H1 (cell line): Measurements from ENCODE around the gene SKAP1. TPM values are rescaled to one million over a fixed set of nuclear protein-coding genes. Genes with fewer than 3 reads are reported as not detected.

Experiments
- CTCF ChIA-PET: fragments of 300-600 bp; sonication (Branson Sonifier 250); formaldehyde crosslinking; loops from one replicate; lab custom pipeline; 2021; ENCODE audit not compliant: partially characterized antibody; lab: Charles Lee
- POLR2A ChIA-PET: fragments of 300-600 bp; sonication (Branson Sonifier 250); formaldehyde crosslinking; loops from one replicate; lab custom pipeline; 2021; ENCODE audit warnings: inconsistent platforms; ENCODE audit not compliant: partially characterized antibody; lab: Charles Lee
- DNase-seq, 2 experiments: peaks; one replicate each; pipeline versions ENCODE4 v3.0.0 to v3.0.0-alpha.2; 2010 to 2022; ENCODE audit warnings: low spot score in 2 of 2, low read depth in 1 of 2, mixed read lengths in 1 of 2
- FAIRE-seq: peaks from 2 replicates; lab custom pipeline; 2011; peaks lifted over from hg19 to GRCh38; lab: Jason Lieb, UNC
- H2AFZ ChIP-seq: 2 replicates; pipeline ENCODE4 v1.8.1; 2012; ENCODE audit warnings: low read length, inconsistent platforms
- H2AK5ac ChIP-seq: 2 replicates; pipeline ENCODE4 v1.6.1; 2013; ENCODE audit warnings: low read depth, low read length
- H2BK120ac ChIP-seq: replicated peaks from 2 replicates; pipeline ENCODE3; 2013; ENCODE audit warnings: low read depth, low read length, inconsistent platforms
- H2BK12ac ChIP-seq: 2 replicates; pipeline ENCODE4 v1.6.1; 2013; ENCODE audit warnings: low read depth, low read length
- H2BK15ac ChIP-seq: 2 replicates; pipeline ENCODE4 v1.6.1; 2013; ENCODE audit warnings: low read length
- H2BK20ac ChIP-seq: 2 replicates; pipeline ENCODE4 v1.6.1; 2013; ENCODE audit warnings: low read length
- H2BK5ac ChIP-seq: 2 replicates; pipeline ENCODE4 v1.6.1; 2013; ENCODE audit warnings: low read depth, low read length
- H3K14ac ChIP-seq: 2 replicates; pipeline ENCODE4 v1.6.1; 2013; ENCODE audit warnings: inconsistent platforms; ENCODE audit not compliant: insufficient read length
- H3K18ac ChIP-seq: 2 replicates; pipeline ENCODE4 v1.6.1; 2013; ENCODE audit warnings: low read length; ENCODE audit errors: extremely low read depth
- H3K23ac ChIP-seq: 2 replicates; pipeline ENCODE4 v1.6.1; 2013; ENCODE audit warnings: inconsistent platforms; ENCODE audit not compliant: insufficient read length
- H3K23me2 ChIP-seq: 2 replicates; pipeline ENCODE4 v1.6.1; 2013; ENCODE audit warnings: low read depth, low read length
- H3K27ac ChIP-seq: 2 replicates; pipeline ENCODE4 v1.6.1; 2011; ENCODE audit warnings: low read depth, low read length, inconsistent platforms
- H3K27me3 ChIP-seq, 4 experiments: replicated peaks in 1 of 4; 1 replicate in 1 of 4; 2 replicates in 3 of 4; pipeline versions ENCODE4 v1.6.1 to v1.8.1; 2011 to 2013; ENCODE audit warnings: low read length in 3 of 4, mild to moderate bottlenecking in 3 of 4, inconsistent platforms in 2 of 4, mixed read lengths in 2 of 4, moderate library complexity in 1 of 4; ENCODE audit not compliant: control insufficient read depth in 3 of 4, insufficient read depth in 3 of 4; ENCODE audit errors: extremely low read depth in 1 of 4
- H3K36me3 ChIP-seq, 4 experiments: 2 replicates each; pipeline versions ENCODE4 v1.6.1 to v1.8.1; 2011 to 2013; ENCODE audit warnings: mild to moderate bottlenecking in 4 of 4, low read length in 3 of 4, moderate library complexity in 2 of 4, control low read depth in 1 of 4, inconsistent platforms in 1 of 4; ENCODE audit not compliant: insufficient read depth in 4 of 4, control insufficient read depth in 2 of 4
- H3K4ac ChIP-seq: replicated peaks from 2 replicates; pipeline ENCODE3; 2013; ENCODE audit warnings: low read length, low read depth, mixed read lengths, inconsistent platforms; ENCODE audit not compliant: insufficient read length
- H3K4me1 ChIP-seq, 4 experiments: replicated peaks in 1 of 4; 1 replicate in 1 of 4; 2 replicates in 3 of 4; pipeline versions ENCODE4 v1.6.1 to v1.8.1; 2011 to 2013; ENCODE audit warnings: low read length in 3 of 4, inconsistent platforms in 2 of 4, mixed read lengths in 1 of 4; ENCODE audit not compliant: insufficient read depth in 4 of 4, control insufficient read depth in 3 of 4
- H3K4me2 ChIP-seq, 2 experiments: 2 replicates each; pipeline versions ENCODE4 v1.6.1 to v1.8.1; 2011 to 2013; ENCODE audit warnings: low read depth in 2 of 2, low read length in 2 of 2, control low read depth in 1 of 2, inconsistent platforms in 1 of 2, mild to moderate bottlenecking in 1 of 2; ENCODE audit not compliant: insufficient read depth in 1 of 2
- H3K4me3 ChIP-seq, 4 experiments: fragments of 200-600, 300-600 bp in 1 of 4; sonication (generic), shearing (Covaris generic), sonication (Bioruptor Twin) in 1 of 4; 2 replicates each; pipeline versions ENCODE4 v1.5.1 to v1.8.1; 2011 to 2016; ENCODE audit warnings: low read length in 4 of 4, low read depth in 3 of 4, control low read depth in 2 of 4, inconsistent platforms in 2 of 4, mild to moderate bottlenecking in 2 of 4, mixed read lengths in 1 of 4, moderate library complexity in 1 of 4; ENCODE audit not compliant: insufficient read depth in 2 of 4; ENCODE audit errors: extremely low read depth in 1 of 4
- H3K56ac ChIP-seq: replicated peaks from 2 replicates; pipeline ENCODE3; 2013; ENCODE audit warnings: low read depth, mild to moderate bottlenecking, mixed read lengths, low read length, inconsistent platforms; ENCODE audit not compliant: insufficient read length
- H3K79me1 ChIP-seq: 2 replicates; pipeline ENCODE4 v1.6.1; 2013; ENCODE audit warnings: low read depth, low read length, control low read depth
- H3K79me2 ChIP-seq, 2 experiments: 2 replicates each; pipeline versions ENCODE4 v1.6.1 to v1.8.1; 2012 to 2013; ENCODE audit warnings: low read length in 2 of 2, mild to moderate bottlenecking in 2 of 2, inconsistent platforms in 1 of 2; ENCODE audit not compliant: insufficient read depth in 2 of 2, control insufficient read depth in 1 of 2
- H3K9ac ChIP-seq, 4 experiments: replicated peaks in 1 of 4; 1 replicate in 1 of 4; 2 replicates in 3 of 4; pipeline versions ENCODE4 v1.6.1 to v1.8.1; 2011 to 2013; ENCODE audit warnings: low read depth in 3 of 4, low read length in 3 of 4, control low read depth in 2 of 4, mild to moderate bottlenecking in 2 of 4, moderate library complexity in 2 of 4, inconsistent platforms in 1 of 4; ENCODE audit errors: extremely low read depth in 1 of 4
- H3K9me3 ChIP-seq, 2 experiments: 2 replicates each; pipeline versions ENCODE4 v1.6.1 to v1.8.1; 2012 to 2013; ENCODE audit warnings: mild to moderate bottlenecking in 2 of 2, moderate library complexity in 2 of 2, control low read depth in 1 of 2, inconsistent platforms in 1 of 2, low read depth in 1 of 2, low read length in 1 of 2, mixed read lengths in 1 of 2; ENCODE audit not compliant: insufficient read depth in 2 of 2
- H4K20me1 ChIP-seq, 2 experiments: replicated peaks in 1 of 2; 2 replicates each; pipeline versions ENCODE3 to v1.8.1; 2011 to 2013; ENCODE audit warnings: inconsistent platforms in 2 of 2, low read length in 2 of 2, mild to moderate bottlenecking in 1 of 2; ENCODE audit not compliant: insufficient read depth in 2 of 2, control insufficient read depth in 1 of 2
- H4K5ac ChIP-seq: 2 replicates; pipeline ENCODE4 v1.6.1; 2013; ENCODE audit warnings: low read length, low read depth, mixed read lengths, inconsistent platforms; ENCODE audit not compliant: insufficient read length
- H4K8ac ChIP-seq: 2 replicates; pipeline ENCODE4 v1.8.0; 2013; ENCODE audit warnings: mild to moderate bottlenecking, moderate library complexity, low read length, inconsistent platforms; ENCODE audit not compliant: insufficient read depth; ENCODE audit errors: extremely low read depth
- H4K91ac ChIP-seq: replicated peaks from 2 replicates; pipeline ENCODE3; 2013; ENCODE audit warnings: low read length, mixed read lengths, inconsistent platforms; ENCODE audit not compliant: insufficient read length
- BACH1 ChIP-seq: IDR thresholded peaks from 2 replicates; pipeline ENCODE4 v1.6.1; 2012; ENCODE audit warnings: low read length, improper control_type of control experiment
- BRCA1 ChIP-seq: IDR thresholded peaks from 2 replicates; pipeline ENCODE4 v1.6.1; 2012; ENCODE audit warnings: low read depth, low read length, improper control_type of control experiment
- HDAC2 ChIP-seq, 2 experiments: fragments of 300-600 bp in 1 of 2; sonication (generic) in 1 of 2; IDR thresholded peaks; 2 replicates each; pipeline ENCODE4 v1.6.1; 2011 to 2012; ENCODE audit warnings: low read depth in 2 of 2, low read length in 2 of 2, mild to moderate bottlenecking in 2 of 2, moderate library complexity in 2 of 2, borderline replicate concordance in 1 of 2, inconsistent platforms in 1 of 2
- KDM5A ChIP-seq: fragments of 200-600 bp; IDR thresholded peaks from 2 replicates; pipeline ENCODE4 v1.7.1; 2012; ENCODE audit warnings: mild to moderate bottlenecking, low read length, inconsistent platforms, mixed read lengths
- RAD21 ChIP-seq, 2 experiments: IDR thresholded peaks in 1 of 2; conservative IDR thresholded peaks in 1 of 2; 2 replicates each; pipeline ENCODE4 v1.6.1; 2011; ENCODE audit warnings: low read depth in 2 of 2, low read length in 2 of 2, improper control_type of control experiment in 1 of 2, inconsistent platforms in 1 of 2, mild to moderate bottlenecking in 1 of 2, moderate library complexity in 1 of 2
- SIX5 ChIP-seq: IDR thresholded peaks from 2 replicates; pipeline ENCODE4 v1.6.1; 2011; ENCODE audit warnings: mild to moderate bottlenecking, low read depth, low read length
- SP4 ChIP-seq: IDR thresholded peaks from 2 replicates; pipeline ENCODE4 v1.6.1; 2012; ENCODE audit warnings: low read length, inconsistent platforms
- ZNF274 ChIP-seq: IDR thresholded peaks from 2 replicates; pipeline ENCODE4 v1.7.0; 2012; ENCODE audit warnings: low read length, borderline replicate concordance; ENCODE audit errors: extremely low read depth
- WGBS, 2 experiments: shearing (Covaris generic) in 1 of 2; methylation state at CpG; one replicate each; pipeline versions ENCODE4 v1.1.6 to v1.1.7; 2013 to 2015; ENCODE audit warnings: low lambda C conversion rate in 2 of 2, mixed read lengths in 2 of 2, inconsistent platforms in 1 of 2, low coverage in 1 of 2, missing lambda C conversion rate in 1 of 2; ENCODE audit not compliant: insufficient replicate concordance in 2 of 2, insufficient coverage in 1 of 2, insufficient read length in 1 of 2; ENCODE audit errors: extremely low coverage in 1 of 2, missing lambda C conversion rate in 1 of 2; 5-methylcytosine and 5-hydroxymethylcytosine counted together
- polyA plus RNA-seq, 7 experiments: library from polyadenylated mRNA; depleted of rRNA in 3 of 7; stranded (reverse) in 5 of 7; unstranded in 2 of 7; fragments of >200 nt in 5 of 7; fragments of 200-250 nt in 2 of 7; gene quantifications; 1 replicate in 5 of 7; 2 replicates in 1 of 7; 4 replicates in 1 of 7; pipeline versions ENCODE4 v1.2.1 to v1.2.3, GENCODE V29; 2011 to 2013; ENCODE audit warnings: missing spikeins in 2 of 7, mixed read lengths in 2 of 7
- total RNA-seq: library from RNA; stranded (reverse); fragmentation: NEBNext Ultra II Directional; extraction: Animal tissue kit (Norgen Biotek cat#: 25700); gene quantifications from 2 replicates; pipeline ENCODE4 v1.2.1, GENCODE V29; 2021

The SKAP1 gene
- total and polyA plus RNA-seq, 2 of the 8 experiments (the other 6 are each of a cell fraction or from before 2014, with no cell fraction given): not detected

DNA sequence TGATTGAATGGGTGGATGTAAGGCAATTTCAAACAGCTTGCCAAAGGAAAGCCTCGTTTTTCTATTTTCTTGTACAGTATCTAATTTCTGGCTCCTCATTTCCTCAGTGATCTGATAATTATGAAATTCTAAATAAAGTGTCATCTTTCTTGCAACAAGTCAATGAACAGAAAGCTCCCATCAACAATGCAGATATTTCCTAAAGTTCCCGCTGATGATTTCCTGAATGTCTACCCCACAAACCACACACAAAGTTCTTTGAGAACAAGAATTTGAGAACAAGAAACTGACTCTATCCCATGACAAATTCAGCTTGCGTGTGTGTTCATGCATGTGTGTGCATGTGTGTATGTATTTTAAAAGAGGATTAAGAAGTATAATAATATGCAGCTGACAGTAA lies 35.2 kb downstream of the SKAP1 start:
- no peak overlapping the region for H2BK5ac ChIP-seq
- 82% methylated on average over 3 of the region's 3 CpGs; no CpG with 5 or more reads in 1 of the 2 experiments for WGBS, 2 experiments
- no peak overlapping the region for H3K18ac ChIP-seq
- no peak overlapping the region for H3K4ac ChIP-seq
- H3K56ac ChIP-seq: no peak overlapping the region
- no peak overlapping the region for H2BK20ac ChIP-seq
- ChIA-PET CTCF (no interaction called here), POLR2A (no interaction called here)
- no peaks in the 10 kb centered on the region for H3K36me3 ChIP-seq
- no peak for FAIRE-seq
- H2BK12ac ChIP-seq: no peak overlapping the region
- H3K23me2 ChIP-seq: no peaks in the 10 kb centered on the region
- H3K79me1 ChIP-seq: no peaks in the 10 kb centered on the region
- no peak overlapping the region for H3K4me2 ChIP-seq
- H3K79me2 ChIP-seq: no peaks in the 10 kb centered on the region
- no peaks in the 10 kb centered on the region for H3K4me1 ChIP-seq
- H3K27me3 ChIP-seq: no peaks in the 10 kb centered on the region
- H4K8ac ChIP-seq: no peak overlapping the region
- H3K23ac ChIP-seq: no peak overlapping the region
- no peak overlapping the region for H2AFZ ChIP-seq
- H3K9me3 ChIP-seq: no peaks in the 10 kb centered on the region
- no peak for TF ChIP-seq SIX5
- TF ChIP-seq KDM5A: no peak
- no peak for TF ChIP-seq RAD21 (IDR thresholded peaks at IDR 0.05 in 1 of 2, conservative IDR thresholded peaks at IDR 0.05 in 1 of 2; ENCODE audit: low read depth in 2 of 2, low read length in 2 of 2)
- TF ChIP-seq BRCA1: no peak
- no peak for TF ChIP-seq BACH1
- no peak for TF ChIP-seq HDAC2 (IDR thresholded peaks at IDR 0.05; ENCODE audit: borderline replicate concordance in 1 of 2, low read depth in 2 of 2, low read length in 2 of 2)
- no peak for TF ChIP-seq SP4
- no peak for TF ChIP-seq ZNF274
- H2AK5ac ChIP-seq: no peak overlapping the region
- H2BK15ac ChIP-seq: no peak overlapping the region
- no peak overlapping the region for H2BK120ac ChIP-seq
- no peaks in the 10 kb centered on the region for H4K20me1 ChIP-seq
- no peak overlapping the region for H3K14ac ChIP-seq
- no peak overlapping the region for H4K91ac ChIP-seq
- no peak overlapping the region for H4K5ac ChIP-seq
- no peak for DNase-seq
- no peak overlapping the region for H3K4me3 ChIP-seq
- H3K9ac ChIP-seq: no peak overlapping the region
- no peak overlapping the region for H3K27ac ChIP-seq
